Testis (tissue), 2 donors: ENCODE data around the gene EMC8.

Experiments
- CTCF ChIP-seq, 3 experiments: fragments of 450-650 bp in 2 of 3; fragments of 200-600 bp in 1 of 3; sonication (generic) in 1 of 3; IDR thresholded peaks; one replicate each; pipeline ENCODE4 v1.5.1; 2016 to 2019; ENCODE audit warnings: antibody characterized with exemption in 3 of 3, mild to moderate bottlenecking in 2 of 3, moderate library complexity in 1 of 3
- POLR2A ChIP-seq: fragments of 450-650 bp; IDR thresholded peaks from one replicate; pipeline ENCODE4 v1.6.1; 2017; ENCODE audit warnings: antibody characterized with exemption, mild to moderate bottlenecking, moderate library complexity

GRCh38 chr16:85765211-85765610 lies 34.1 kb downstream of the EMC8 start:
- TF ChIP-seq CTCF (IDR thresholded peaks at IDR 0.05) (no peak), POLR2A (no peak)
